Gastroesophageal sphincter (tissue), 3 donors: Measurements from ENCODE around the gene AMBP.

Experiments
- CTCF ChIP-seq, 4 experiments: fragments of 200-600 bp in 2 of 4; fragments of 450-650 bp in 2 of 4; sonication (generic) in 1 of 4; IDR thresholded peaks; one replicate each; pipeline ENCODE4 v1.5.1; 2017 to 2019; ENCODE audit warnings: antibody characterized with exemption in 4 of 4, mild to moderate bottlenecking in 2 of 4, moderate library complexity in 2 of 4
- EP300 ChIP-seq: sonication (generic); formaldehyde crosslinking; IDR thresholded peaks from one replicate; pipeline ENCODE4 v1.6.1; 2017; ENCODE audit warnings: antibody characterized with exemption, mild to moderate bottlenecking
- POLR2AphosphoS5 ChIP-seq: sonication (generic); formaldehyde crosslinking; IDR thresholded peaks from one replicate; pipeline ENCODE4 v1.6.1; 2017; ENCODE audit warnings: antibody characterized with exemption

DNA sequence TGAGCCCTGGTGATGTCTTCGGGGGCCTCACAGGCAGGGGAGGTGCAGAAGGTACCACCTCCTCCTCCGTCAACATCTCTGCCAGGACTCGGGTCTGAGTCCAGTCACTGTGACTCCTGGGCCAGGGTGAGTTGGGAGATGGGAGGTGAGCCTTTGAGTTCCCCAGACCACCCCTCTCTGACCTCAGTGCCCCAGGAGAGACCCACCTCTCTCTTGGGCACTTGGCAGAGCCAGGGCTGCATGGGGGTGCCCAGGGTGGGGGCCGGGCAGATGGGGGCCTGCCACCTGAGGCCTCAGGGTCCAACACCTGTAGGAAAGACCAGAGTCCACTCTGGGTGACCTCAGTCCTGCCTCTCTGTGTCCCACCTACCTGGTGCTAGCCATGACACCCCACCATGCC is 14.2 kb upstream of the AMBP start:
- no peak for TF ChIP-seq CTCF (IDR thresholded peaks at IDR 0.05)
- no peak for TF ChIP-seq POLR2AphosphoS5
- no peak for TF ChIP-seq EP300
